VCaP (cell line): ENCODE data around the gene GALNT6.

ENCODE experiments used
- H3K27ac ChIP-seq: fragments of 450-650 bp; 2 replicates; pipeline ENCODE4 v1.5.1; 2017
- CTCF ChIP-seq: fragments of 450-650 bp; conservative IDR thresholded peaks from 2 replicates; pipeline ENCODE4 v1.5.1; 2017; ENCODE audit warnings: mild to moderate bottlenecking, moderate library complexity

The GALNT6 gene

GRCh38 chr12:51378749-51379148 lies 12.5 kb downstream of the GALNT6 start:
- H3K27ac ChIP-seq = no peak overlapping the region
- TF ChIP-seq CTCF = no peak

GRCh38 chr12:51377099-51377984 lies 13.9 kb downstream of the GALNT6 start:
- TF ChIP-seq CTCF = no peak
- no peak overlapping the region for H3K27ac ChIP-seq

- no peak overlapping the region for H3K27ac ChIP-seq
- TF ChIP-seq CTCF = no peak
Observed at GRCh38 chr12:51374856-51375255, 16.4 kb downstream of the GALNT6 start.

- no peak overlapping the region for H3K27ac ChIP-seq
- TF ChIP-seq CTCF = no peak
Observed at GRCh38 chr12:51374361-51374760, 16.8 kb downstream of the GALNT6 start.

GRCh38 chr12:51373187-51373586 lies 18.0 kb downstream of the GALNT6 start:
- H3K27ac ChIP-seq = no peak overlapping the region
- TF ChIP-seq CTCF = no peak

GRCh38 chr12:51372021-51372420 lies 19.2 kb downstream of the GALNT6 start:
- no peak for TF ChIP-seq CTCF
- no peak overlapping the region for H3K27ac ChIP-seq

- no peak for TF ChIP-seq CTCF
- no peak overlapping the region for H3K27ac ChIP-seq
Observed at GRCh38 chr12:51371295-51371953, 19.8 kb downstream of the GALNT6 start.
